Sigmoid colon (tissue), 7 donors: ENCODE results near the gene STXBP5. TPM values are rescaled to one million over a fixed set of nuclear protein-coding genes. Genes with fewer than 3 reads are reported as not detected.

Source experiments
- DNase-seq: peaks from one replicate; pipeline ENCODE4 v3.0.0-alpha.2; 2019
- H3K27ac ChIP-seq, 4 donors: fragments of 200-600 bp; sonication (generic); one replicate each; pipeline ENCODE4 v1.5.1; 2016 to 2019; ENCODE audit warnings: mild to moderate bottlenecking in 1 of 4
- H3K27me3 ChIP-seq, 3 donors: fragments of 200-600 bp; sonication (generic); one replicate each; pipeline ENCODE4 v1.5.1; 2019; ENCODE audit warnings: mild to moderate bottlenecking in 1 of 3
- H3K36me3 ChIP-seq, 4 donors: fragments of 200-600 bp; sonication (generic); one replicate each; pipeline ENCODE4 v1.5.1; 2016 to 2019
- H3K4me1 ChIP-seq, 4 donors: fragments of 200-600 bp; sonication (generic); one replicate each; pipeline ENCODE4 v1.5.1; 2017 to 2019
- H3K4me3 ChIP-seq, 4 donors: fragments of 200-600 bp; sonication (generic); one replicate each; pipeline ENCODE4 v1.5.1; 2017 to 2019; ENCODE audit warnings: mild to moderate bottlenecking in 2 of 4, moderate library complexity in 1 of 4
- H3K9me3 ChIP-seq, 4 donors: fragments of 200-600 bp in 3 of 4; sonication (generic) in 3 of 4; one replicate each; pipeline versions ENCODE4 v1.5.1 to v1.6.1; 2013 to 2019
- CTCF ChIP-seq, 4 experiments: fragments of 450-650 bp in 3 of 4; fragments of 200-600 bp in 1 of 4; IDR thresholded peaks; one replicate each; pipeline ENCODE4 v1.5.1; 2016 to 2019; ENCODE audit warnings: antibody characterized with exemption in 4 of 4, mild to moderate bottlenecking in 3 of 4, moderate library complexity in 2 of 4
- EP300 ChIP-seq, 4 donors: sonication (generic); formaldehyde crosslinking; IDR thresholded peaks; one replicate each; pipeline ENCODE4 v1.6.1; 2017; ENCODE audit warnings: antibody characterized with exemption in 4 of 4
- POLR2A ChIP-seq, 2 donors: fragments of 450-650 bp; IDR thresholded peaks; one replicate each; pipeline ENCODE4 v1.6.1; 2016; ENCODE audit warnings: antibody characterized with exemption in 2 of 2, mild to moderate bottlenecking in 2 of 2, moderate library complexity in 2 of 2
- POLR2AphosphoS5 ChIP-seq, 4 donors: sonication (generic); formaldehyde crosslinking; IDR thresholded peaks; one replicate each; pipeline ENCODE4 v1.6.1; 2017; ENCODE audit warnings: antibody characterized with exemption in 4 of 4
- WGBS, 2 donors: extraction: QIAGEN DNeasy Blood & Tissue Kit; methylation state at CpG; one replicate each; pipeline ENCODE4 v1.1.7; 2013; 5-methylcytosine and 5-hydroxymethylcytosine counted together
- intact Hi-C: fragments of 100-400 bp; cut with DNase I; formaldehyde crosslinking; loops from one replicate; pipeline ENCODE4 v1.15.1; 2023
- polyA plus RNA-seq, 3 donors: library from polyadenylated mRNA; stranded (reverse); fragments of 200-250 nt; gene quantifications; one replicate each; pipeline ENCODE4 v1.2.3, GENCODE V29; 2013
- small RNA-seq, 3 donors: library from RNA; depleted of rRNA; stranded (forward); fragments of <200 nt; gene quantifications; one replicate each; pipeline ENCODE3, GENCODE V24; 2016
- total RNA-seq, 4 donors: library from RNA; depleted of rRNA; stranded (reverse); fragments of >200 nt; gene quantifications; one replicate each; pipeline ENCODE4 v1.1.0, GENCODE V29; 2016
- donor health status: healthy with polysubstance abuse.
- donor health status: Bipolar disorder and iron deficiency.
- donor health status: healthy.

Gene STXBP5
- total and polyA plus RNA-seq, 7 donors = 16.0 to 34.3 (median 24.2) TPM

DNA sequence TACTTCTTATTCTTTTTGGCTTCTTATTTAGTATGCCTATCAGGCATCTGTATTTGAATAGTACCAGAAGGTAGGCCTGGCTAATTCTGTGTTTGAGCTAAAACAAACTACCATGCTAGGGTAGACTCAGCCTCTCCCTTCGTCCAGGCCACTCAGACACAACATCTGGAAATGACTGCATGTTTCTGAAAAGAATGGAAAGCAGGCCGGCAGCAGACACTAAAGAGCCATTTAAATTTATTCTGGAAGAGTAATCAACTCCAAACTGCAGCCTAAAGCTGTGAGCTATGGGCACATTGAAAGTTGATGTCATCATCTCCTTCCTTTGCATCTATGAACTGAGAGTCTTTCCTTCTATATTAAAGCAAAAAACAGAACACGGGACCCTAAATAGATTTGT, 233.4 kb downstream of the STXBP5 start:
- TF ChIP-seq EP300 (IDR thresholded peaks at IDR 0.05) (no peak), POLR2A (IDR thresholded peaks at IDR 0.05) (no peak)
- Histone ChIP-seq H3K36me3 (no peaks in the 10 kb centered on the region), H3K4me1 (no peaks in the 10 kb centered on the region), H3K27ac (no peak overlapping the region), H3K9me3 (no peaks in the 10 kb centered on the region), H3K27me3 (no peaks in the 10 kb centered on the region), H3K4me3 (no peak overlapping the region)
- DNase-seq = no peak
- intact Hi-C loops = no loop called here
- whole genome bisulfite sequencing, 2 donors = 82 to 90% methylated on average over 3 of the region's 3 CpGs

DNA sequence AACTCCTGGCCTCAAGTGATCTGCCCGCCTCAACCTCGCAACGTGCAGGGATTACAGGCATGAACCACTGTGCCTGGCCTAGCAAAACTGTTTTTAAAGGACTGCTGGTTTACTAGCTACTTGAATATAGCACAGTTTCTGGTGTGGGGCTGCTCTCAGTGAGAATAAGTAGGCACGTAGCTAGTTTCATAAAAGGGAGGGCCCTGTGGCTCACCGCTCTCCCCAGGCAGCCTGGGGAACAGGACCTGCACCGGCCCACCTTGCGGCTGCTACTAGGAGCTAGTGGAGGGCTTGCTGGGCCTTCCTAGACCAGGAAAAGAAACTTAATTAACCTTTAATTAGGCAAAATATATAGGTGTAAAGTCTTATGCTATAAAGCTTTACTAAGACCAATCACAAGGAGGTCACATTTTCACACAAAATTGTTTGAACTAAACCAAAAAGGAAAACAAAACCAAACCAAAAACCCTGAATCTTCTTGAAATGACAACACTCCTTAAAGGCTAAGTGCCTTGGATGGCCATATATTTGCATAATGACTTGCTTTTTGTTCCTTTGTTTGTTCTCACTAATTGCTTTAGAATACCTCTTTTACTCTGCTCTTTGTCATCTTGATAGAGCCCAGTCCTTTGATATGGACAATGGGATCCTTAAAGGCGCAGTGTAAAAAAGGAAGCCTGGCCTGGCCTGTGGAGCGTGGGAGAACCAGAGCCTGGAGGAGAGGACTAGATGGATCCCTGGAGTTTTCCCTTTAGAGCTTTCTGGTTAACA, 234.7 kb downstream of the STXBP5 start:
- Histone ChIP-seq H3K9me3 (no peaks in the 10 kb centered on the region), H3K27me3 (no peaks in the 10 kb centered on the region), H3K36me3 (no peaks in the 10 kb centered on the region), H3K27ac (no peak overlapping the region), H3K4me1 (no peaks in the 10 kb centered on the region), H3K4me3 (no peak overlapping the region)
- no peak for DNase-seq
- TF ChIP-seq POLR2A (IDR thresholded peaks at IDR 0.05) (no peak), CTCF (IDR thresholded peaks at IDR 0.05) (no peak), POLR2AphosphoS5 (IDR thresholded peaks at IDR 0.05) (no peak), EP300 (IDR thresholded peaks at IDR 0.05) (no peak)
- intact Hi-C loops = no loop called here
- WGBS, 2 donors = 94 to 95% methylated on average over 9 of the region's 9 CpGs

Small RNAs within 50 kb of the gene (small RNA-seq; reads per million reads assigned to genes)
- gene AL355365.1 = 0 reads per million in 3 donors
